GM18502 (cell line): ENCODE data around the gene CLDN12.
"Not testable (repeated sequence)": the region's sequence is repeated elsewhere in the genome, so short reads cannot be mapped to it uniquely, and the experiment has no call there.

Experiments
- ATAC-seq: cut with Tn5 transposase; IDR thresholded peaks from one replicate; pipeline ENCODE4 v1.9.1; 2021; ENCODE audit warnings: mild to moderate bottlenecking; ENCODE audit not compliant: unreplicated experiment, poor library complexity

Gene CLDN12

DNA sequence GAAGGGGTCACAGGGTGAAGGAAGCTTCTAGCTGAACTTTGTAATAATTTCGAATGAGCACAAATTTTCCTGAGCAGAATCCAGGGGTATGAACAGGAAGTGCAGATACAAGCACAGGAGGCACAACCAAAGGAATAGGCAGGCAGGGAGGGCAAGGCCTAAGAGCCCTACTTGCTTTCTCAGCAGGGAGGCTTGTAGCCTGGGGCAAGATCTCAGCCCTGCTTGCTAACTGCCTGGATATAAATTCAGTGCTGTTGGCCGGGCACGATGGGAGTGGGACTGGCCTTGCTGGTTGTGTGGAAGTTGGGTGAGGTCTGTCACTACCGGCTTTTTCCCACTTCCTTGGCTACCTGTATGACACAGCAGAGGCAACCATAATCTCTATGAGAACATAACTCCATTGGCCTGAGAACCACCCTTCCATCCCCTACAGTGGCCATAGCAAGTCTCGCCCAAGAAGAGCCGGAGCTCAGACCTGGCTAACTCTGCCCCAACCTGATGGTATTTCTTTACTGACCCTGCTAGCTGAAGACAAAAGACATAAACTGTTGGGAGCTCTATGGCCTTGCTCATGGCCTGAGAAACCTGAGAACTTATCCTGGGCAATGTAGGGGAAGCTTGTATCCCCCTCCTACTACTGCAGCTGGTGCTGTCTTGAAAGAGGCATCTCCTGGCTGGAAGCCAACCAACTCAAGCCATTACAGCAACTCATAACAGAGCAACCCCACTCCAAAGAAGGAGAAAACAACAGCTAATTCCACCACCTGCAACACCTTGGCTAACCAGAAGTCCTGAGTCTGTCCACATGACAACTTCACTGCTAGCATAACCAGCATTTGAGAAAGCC lies 27.6 kb downstream of the CLDN12 start:
- no peak for ATAC-seq

DNA sequence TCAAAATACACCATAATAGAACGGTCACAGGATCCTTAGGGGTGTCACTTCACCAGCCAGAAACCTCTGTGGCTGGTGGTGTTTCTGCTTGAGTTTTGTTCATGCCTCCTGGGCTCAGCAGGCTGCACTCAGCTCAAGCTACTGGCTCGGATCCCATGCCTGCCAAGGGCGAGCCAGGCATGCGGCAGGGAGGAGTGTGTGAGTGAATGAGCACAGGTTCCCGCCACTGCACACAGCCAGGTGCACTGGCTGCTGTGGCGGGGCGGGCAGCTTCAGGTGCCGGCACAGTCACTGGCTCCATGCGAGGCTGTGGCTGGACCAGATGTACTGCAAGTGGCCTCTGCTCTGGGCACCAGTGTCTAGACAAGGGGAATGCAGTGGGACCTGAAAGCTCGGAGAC lies 29.5 kb downstream of the CLDN12 start:
- ATAC-seq = no peak

DNA sequence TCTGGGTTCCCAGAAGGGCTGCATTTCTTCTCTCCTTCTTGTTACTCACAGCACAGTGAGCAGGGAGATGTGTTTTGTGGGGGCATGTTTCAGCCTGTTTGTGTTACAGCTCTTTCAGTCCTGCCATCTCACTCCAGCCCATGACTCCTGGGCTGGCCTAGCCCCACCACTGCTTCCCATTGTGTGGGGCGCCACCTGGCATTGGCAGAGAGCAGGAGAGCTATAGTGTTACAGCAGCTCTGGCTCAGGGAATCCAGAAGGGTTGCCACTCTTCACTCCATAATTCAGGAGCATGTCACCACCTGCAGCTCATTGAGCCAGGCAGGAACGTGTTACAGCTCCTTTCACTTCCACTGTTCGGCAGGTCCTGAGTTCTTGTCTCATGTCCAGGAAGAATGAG lies 30.0 kb downstream of the CLDN12 start:
- ATAC-seq = no peak

DNA sequence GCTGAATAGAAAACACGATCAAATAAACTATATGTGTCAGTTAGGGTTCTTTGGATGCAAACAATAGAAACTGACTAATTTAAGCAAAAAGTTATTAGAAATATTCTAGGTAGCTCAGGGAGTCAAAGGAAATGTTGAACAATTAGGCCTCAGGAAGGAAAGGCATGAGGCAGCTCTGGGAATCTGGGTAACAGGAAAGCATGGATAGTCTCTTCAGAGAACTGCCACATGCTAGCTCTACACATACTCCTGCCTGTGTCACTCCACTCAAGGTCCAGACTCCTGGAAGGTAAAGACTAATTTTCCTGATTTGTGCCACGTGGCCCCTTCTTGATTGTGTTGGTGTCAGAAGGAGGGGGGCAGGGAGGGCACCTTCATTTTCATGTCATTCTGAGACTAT lies 42.4 kb downstream of the CLDN12 start:
- ATAC-seq = no peak

DNA sequence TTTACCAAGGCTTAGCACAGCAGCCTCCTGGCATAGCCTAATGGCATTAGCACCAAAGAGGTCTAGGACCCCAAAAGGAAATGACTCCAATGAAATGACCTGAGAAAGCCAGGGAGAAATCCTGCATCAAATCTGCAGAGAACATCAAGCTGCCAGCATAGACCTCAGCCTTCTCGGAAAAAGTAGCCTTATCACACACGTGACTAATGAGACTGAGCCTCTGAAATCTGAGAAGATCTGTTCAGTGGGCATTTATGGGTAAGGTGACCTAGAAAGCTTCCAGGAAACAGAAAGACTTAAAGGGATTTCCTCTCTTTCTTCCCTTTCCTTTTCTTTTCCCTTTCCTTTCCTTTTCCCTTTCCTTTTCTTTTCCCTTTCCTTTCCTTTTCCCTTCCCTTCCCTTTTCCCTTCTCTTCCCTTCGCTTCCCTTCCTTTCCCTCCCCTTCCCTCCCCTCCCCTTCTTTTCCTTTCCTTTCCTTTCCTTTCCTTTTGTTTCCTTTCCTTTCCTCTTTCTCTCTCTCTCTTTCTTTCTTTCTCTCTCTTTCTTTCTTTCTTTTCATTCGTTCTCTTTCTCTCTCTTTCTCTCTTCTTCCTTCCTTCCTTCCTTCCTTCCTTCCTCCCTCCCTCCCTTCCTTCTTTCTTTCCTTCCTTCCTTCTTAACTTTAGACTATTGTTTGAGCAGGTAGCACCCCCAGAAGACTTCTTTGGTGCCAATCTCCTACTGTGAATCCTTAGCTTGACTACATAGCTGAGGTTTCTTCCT lies 43.1 kb downstream of the CLDN12 start:
- no peak for ATAC-seq

DNA sequence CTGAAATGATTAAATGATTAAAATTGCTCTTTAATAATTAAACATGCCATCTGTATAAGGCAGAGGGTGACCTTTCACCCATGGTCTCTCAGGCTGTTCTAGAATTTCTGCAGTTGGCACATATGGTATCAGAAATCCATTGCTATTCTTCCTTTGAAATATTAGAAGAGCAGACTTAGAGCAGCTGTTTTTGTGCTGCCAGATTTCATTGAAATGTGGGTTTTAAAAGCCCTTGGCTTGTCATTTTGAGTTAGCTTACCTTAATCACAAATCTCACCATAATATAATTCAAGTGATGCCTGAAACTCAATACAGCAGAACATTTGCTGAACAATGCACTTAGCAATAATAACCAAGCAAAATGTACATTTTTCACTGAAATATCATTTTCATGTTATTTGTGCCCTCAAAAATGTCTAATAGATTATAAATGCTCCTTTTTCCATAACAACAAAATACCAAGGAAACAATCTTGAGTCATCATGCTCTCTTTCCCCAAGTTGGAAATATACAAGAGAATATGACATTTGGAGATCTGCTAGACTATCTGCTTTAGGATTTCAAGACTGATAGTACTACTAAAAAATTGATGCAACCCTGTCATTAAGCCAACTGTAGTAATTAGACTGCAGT lies 50.1 kb downstream of the CLDN12 start:
- ATAC-seq = no peak

DNA sequence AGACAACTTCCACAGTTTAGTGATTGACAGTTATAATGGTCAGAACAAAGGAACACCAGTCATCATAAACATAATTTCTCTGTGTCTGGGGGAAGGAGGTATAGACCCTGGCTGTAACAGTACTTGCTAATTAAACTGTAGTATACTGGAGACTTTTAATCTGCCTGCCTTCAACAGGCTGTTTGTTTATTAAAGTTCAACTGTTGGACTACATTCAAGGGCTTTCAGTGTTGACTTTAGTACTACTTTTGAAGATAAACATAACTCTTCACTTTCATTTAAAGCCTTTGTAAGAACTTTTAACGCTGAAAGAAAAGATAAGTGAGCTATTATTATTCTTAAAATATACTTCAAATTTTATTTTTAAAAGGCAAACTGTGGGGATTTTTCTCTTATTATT lies 50.7 kb downstream of the CLDN12 start:
- ATAC-seq = no peak

DNA sequence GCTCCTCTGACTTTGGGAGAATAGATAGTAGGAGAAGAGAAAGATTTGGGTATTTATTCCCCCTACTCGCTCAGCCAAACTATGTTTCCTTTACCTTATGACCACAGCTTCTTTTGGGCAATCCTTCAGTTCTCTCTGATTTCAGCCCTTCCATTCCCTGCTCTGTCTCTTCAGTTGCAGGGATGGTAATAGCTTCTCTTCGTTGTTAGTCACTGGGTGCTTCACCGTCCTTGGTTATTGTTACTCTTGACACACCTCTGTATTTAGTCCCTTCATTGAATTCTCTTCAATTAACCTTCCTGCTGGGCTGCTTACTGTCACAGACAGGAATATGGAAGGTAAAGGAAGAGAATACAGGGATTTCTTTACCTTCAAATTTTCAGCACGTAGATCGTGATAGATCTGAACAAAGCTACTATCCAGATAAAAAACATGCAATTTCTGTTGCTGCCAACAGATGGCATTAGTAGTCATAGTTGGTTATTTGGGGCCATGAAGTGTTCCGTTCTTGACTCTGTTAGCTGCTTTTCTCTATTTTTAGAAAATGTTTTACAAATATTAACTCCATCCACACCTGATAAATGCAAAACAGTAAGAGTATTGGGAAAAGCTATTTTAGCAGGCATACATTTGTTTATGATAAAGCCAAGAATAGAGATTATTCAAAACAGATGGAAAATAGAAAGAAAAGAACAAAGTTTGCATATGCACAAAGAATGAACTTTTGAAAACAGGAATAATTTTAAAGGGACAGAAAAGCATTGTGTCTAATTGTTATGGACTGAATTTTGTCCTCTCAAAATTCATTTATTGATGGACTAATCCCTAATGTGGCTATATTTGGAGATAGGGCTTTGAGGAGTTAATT lies 52.1 kb downstream of the CLDN12 start:
- ATAC-seq = peak; percentile 95

DNA sequence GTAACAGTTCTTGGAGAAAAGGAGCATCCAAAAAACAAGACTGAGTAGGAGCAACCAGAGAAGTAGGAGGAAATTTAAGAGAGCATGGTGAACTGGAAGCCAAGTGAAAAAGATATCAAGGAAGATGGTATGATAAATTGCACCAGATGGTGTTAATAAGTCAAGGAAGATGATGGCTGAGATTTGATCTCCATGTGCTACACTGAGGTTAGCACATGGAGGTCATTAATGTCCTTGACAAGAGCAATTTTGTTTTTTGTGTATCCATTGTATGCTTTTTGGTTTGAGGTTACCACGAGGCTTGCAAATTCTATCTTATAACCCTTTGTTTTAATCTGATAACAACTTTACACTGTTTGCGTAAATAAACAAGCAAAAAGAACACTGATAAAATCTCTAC lies 54.8 kb downstream of the CLDN12 start:
- no peak for ATAC-seq

DNA sequence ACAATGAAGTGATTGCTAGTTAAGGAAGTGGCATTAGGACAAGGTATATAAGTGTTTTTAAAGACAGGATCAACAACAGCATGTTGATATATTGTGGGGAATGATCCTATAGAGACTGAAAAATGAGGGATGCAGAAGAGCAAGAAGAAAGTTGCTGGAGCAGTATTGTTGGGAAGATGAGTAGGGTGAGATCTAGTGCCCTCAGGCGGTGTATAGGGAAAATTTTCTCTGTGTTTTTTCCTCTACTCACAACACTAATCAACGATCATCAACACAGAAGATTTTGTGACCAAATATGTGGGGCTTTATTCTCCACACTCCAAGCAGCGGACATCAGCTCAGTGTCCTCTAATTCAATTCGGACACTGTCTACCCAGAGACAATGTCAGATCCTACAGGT lies 56.6 kb downstream of the CLDN12 start:
- no peak for ATAC-seq

DNA sequence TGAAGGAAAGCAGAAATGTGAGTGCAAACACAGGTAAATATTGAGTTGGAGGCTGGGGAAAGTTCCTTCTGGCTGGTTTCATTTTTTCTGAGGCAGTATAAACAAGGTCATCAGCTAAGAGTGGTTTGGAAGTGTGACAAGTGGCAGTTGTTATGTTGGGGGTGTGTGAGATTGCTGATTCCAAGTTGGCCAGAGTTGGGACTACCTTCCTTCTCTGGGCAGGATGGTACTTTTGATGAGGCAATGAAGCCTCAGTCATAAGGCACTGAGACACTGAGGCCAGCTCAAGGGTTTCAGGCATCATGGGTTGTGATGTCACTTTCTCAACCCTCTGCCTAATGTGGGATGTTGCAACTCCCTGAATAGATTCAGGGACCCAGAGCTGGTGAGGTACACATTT lies 58.0 kb downstream of the CLDN12 start:
- ATAC-seq = no peak

DNA sequence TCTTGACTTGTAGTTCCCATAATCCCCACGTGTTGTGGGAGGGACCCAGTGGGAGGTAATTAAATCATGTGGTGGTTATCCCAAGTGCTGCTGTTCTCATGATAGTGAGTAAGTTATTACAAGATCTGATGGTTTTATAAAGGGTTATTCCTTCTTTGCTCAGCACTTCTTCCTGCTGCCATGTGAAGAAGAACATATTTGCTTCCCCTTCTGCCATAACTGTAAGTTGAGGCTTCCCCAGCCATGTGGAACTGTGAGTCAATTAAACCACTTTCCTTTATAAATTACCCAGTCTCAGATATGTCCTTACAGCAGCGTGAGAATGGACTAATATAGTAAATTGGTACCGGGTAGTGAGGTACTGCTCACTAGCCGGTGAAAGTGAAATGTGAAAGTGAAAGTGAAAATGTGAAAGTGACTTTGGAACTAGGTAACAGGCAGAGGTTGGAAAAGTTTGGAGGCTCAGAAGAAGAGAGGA lies 59.9 kb downstream of the CLDN12 start:
- ATAC-seq = not testable (repeated sequence)
